GM12878 (cell line): Measurements from ENCODE around the gene SLC31A1. TPM values are rescaled to one million over a fixed set of nuclear protein-coding genes. Genes with fewer than 3 reads are reported as not detected.

ENCODE experiments used
- ATAC-seq: fragments of 200-7000 bp; cut with Tn5 transposase; 3 replicates; pipeline ENCODE4 v1.9.1; 2020; ENCODE audit warnings: mild to moderate bottlenecking, moderate library complexity
- BruUV-seq: library from RNA; stranded (reverse); fragments of 400-500 nt; replicated peaks from 2 replicates; lab custom pipeline; 2021; lab: Mats Ljungman, UMichigan
- CTCF ChIA-PET: fragments of 300-600 bp; sonication (Branson Sonifier 250); formaldehyde crosslinking; extraction: SDS; loops from one replicate; lab custom pipeline; 2021; ENCODE audit warnings: inconsistent platforms; lab: Yijun Ruan, JAX
- POLR2A ChIA-PET: fragments of 350-600 bp; formaldehyde crosslinking; extraction: SDS; loops from one replicate; lab custom pipeline; 2021; ENCODE audit warnings: inconsistent platforms; lab: Charles Lee
- RAD21 ChIA-PET: fragments of 300-600 bp; sonication (Branson Sonifier 250); formaldehyde crosslinking; loops from one replicate; lab custom pipeline; 2023; ENCODE audit warnings: antibody characterized with exemption; ENCODE audit not compliant: unreplicated experiment; lab: Charles Lee
- SMC1A ChIA-PET: fragments of 300-600 bp; sonication (Branson Sonifier 250); formaldehyde crosslinking; loops from one replicate; lab custom pipeline; 2023; ENCODE audit not compliant: unreplicated experiment, uncharacterized antibody; lab: Charles Lee
- DNase-seq: peaks from one replicate; pipeline ENCODE4 v3.0.0-alpha.2; 2011; ENCODE audit warnings: low read depth, low spot score
- FAIRE-seq: peaks from 3 replicates; lab custom pipeline; 2011; peaks lifted over from hg19 to GRCh38; lab: Jason Lieb, UNC
- H2AFZ ChIP-seq: 2 replicates; pipeline ENCODE4 v1.6.0; 2011; ENCODE audit warnings: low read depth, low read length, control low read depth; ENCODE audit not compliant: control insufficient read depth
- H3K27ac ChIP-seq: 2 replicates; pipeline ENCODE4 v1.5.1; 2011; ENCODE audit warnings: control low read depth; ENCODE audit not compliant: control insufficient read depth, insufficient read depth
- H3K27me3 ChIP-seq, 2 experiments: replicated peaks in 1 of 2; 2 replicates each; pipeline versions ENCODE4 v1.6.0 to v1.6.1; 2011; ENCODE audit warnings: low read length in 1 of 2; ENCODE audit not compliant: control insufficient read depth in 2 of 2, insufficient read depth in 2 of 2
- H3K36me3 ChIP-seq, 2 experiments: 2 replicates each; pipeline ENCODE4 v1.5.1; 2011; ENCODE audit warnings: low read length in 1 of 2; ENCODE audit not compliant: control insufficient read depth in 2 of 2, insufficient read depth in 2 of 2
- H3K4me1 ChIP-seq: 2 replicates; pipeline ENCODE4 v1.6.1; 2011; ENCODE audit warnings: mild to moderate bottlenecking, low read length, moderate library complexity, mixed read lengths; ENCODE audit not compliant: control insufficient read depth, insufficient read depth
- H3K4me2 ChIP-seq: 2 replicates; pipeline ENCODE4 v1.6.0; 2011; ENCODE audit warnings: control low read depth; ENCODE audit not compliant: control insufficient read depth, insufficient read depth
- H3K4me3 ChIP-seq: fragments of 200-600 bp; sonication (generic); 2 replicates; pipeline ENCODE4 v1.5.1; 2016
- H3K79me2 ChIP-seq: 2 replicates; pipeline ENCODE4 v1.6.0; 2011; ENCODE audit warnings: low read length; ENCODE audit not compliant: control insufficient read depth, insufficient read depth
- H3K9ac ChIP-seq: 2 replicates; pipeline ENCODE4 v1.8.0; 2011; ENCODE audit warnings: low read length, control low read depth, mixed read lengths; ENCODE audit not compliant: control insufficient read depth, insufficient read depth
- H3K9me3 ChIP-seq: replicated peaks from 3 replicates; pipeline ENCODE4 v1.5.1; 2011; ENCODE audit warnings: mild to moderate bottlenecking, low read length; ENCODE audit not compliant: control insufficient read depth, insufficient read depth
- H4K20me1 ChIP-seq: 2 replicates; pipeline ENCODE4 v1.6.0; 2011; ENCODE audit not compliant: control insufficient read depth, insufficient read depth
- CHD1 ChIP-seq: IDR thresholded peaks from 2 replicates; pipeline ENCODE4 v1.6.1; 2012; ENCODE audit warnings: low read depth, low read length, improper control_type of control experiment
- DPF2 ChIP-seq: fragments of 450-650 bp; IDR thresholded peaks from 2 replicates; pipeline ENCODE4 v1.6.1; 2017; ENCODE audit warnings: mild to moderate bottlenecking
- KLF5 ChIP-seq: fragments of 450-650 bp; IDR thresholded peaks from 2 replicates; pipeline ENCODE4 v1.6.1; 2014; ENCODE audit warnings: mild to moderate bottlenecking; ENCODE audit not compliant: partially characterized antibody
- MLLT1 ChIP-seq: fragments of 450-650 bp; IDR thresholded peaks from 2 replicates; pipeline ENCODE4 v1.6.1; 2016; ENCODE audit warnings: mild to moderate bottlenecking
- POLR2AphosphoS5 ChIP-seq: IDR thresholded peaks from 2 replicates; pipeline ENCODE4 v1.6.1; 2011; ENCODE audit warnings: mild to moderate bottlenecking, low read length, inconsistent platforms
- RAD51 ChIP-seq: fragments of 450-650 bp; IDR thresholded peaks from 2 replicates; pipeline ENCODE4 v1.6.1; 2016; ENCODE audit warnings: moderate library complexity, mild to moderate bottlenecking, inconsistent platforms
- TCF12 ChIP-seq: IDR thresholded peaks from 2 replicates; pipeline ENCODE4 v1.6.1; 2011; ENCODE audit warnings: low read depth, mild to moderate bottlenecking, low read length
- WGBS: methylation state at CpG from one replicate; pipeline ENCODE4 v1.1.6; 2016; ENCODE audit warnings: low lambda C conversion rate; ENCODE audit not compliant: insufficient replicate concordance, insufficient coverage; ENCODE audit errors: missing lambda C conversion rate; 5-methylcytosine and 5-hydroxymethylcytosine counted together
- in situ Hi-C: fragments of 300-500 bp; cut with MboI; formaldehyde crosslinking; loops from 9 replicates; pipeline ENCODE4 v1.14.3; 2018; ENCODE audit warnings: mixed read lengths
- intact Hi-C: fragments of 100-400 bp; cut with micrococcal nuclease; formaldehyde crosslinking; loops from one replicate; pipeline ENCODE4 v1.14.2; 2022; ENCODE audit not compliant: unreplicated experiment
- polyA plus RNA-seq, 11 experiments: library from polyadenylated mRNA; depleted of rRNA in 4 of 11; unstranded in 6 of 11; stranded (reverse) in 5 of 11; fragments of >200 nt; fragmentation: Nextera tagmentation in 4 of 11; fragmentation: Illumina TruSeq in 1 of 11; extraction: Ambion mirVana in 4 of 11; extraction: Trizol in 1 of 11; gene quantifications; 1 replicate in 1 of 11; 2 replicates in 10 of 11; pipeline versions ENCODE4 v1.2.1 to v1.2.3, GENCODE V29; 2011 to 2016; ENCODE audit warnings: inconsistent platforms in 2 of 11, missing spikeins in 2 of 11, low read depth in 1 of 11
- total RNA-seq, 4 experiments: library from RNA; depleted of rRNA in 3 of 4; stranded (reverse); fragments of >200 nt in 3 of 4; fragmentation: Illumina TruSeq in 1 of 4; extraction: Trizol in 1 of 4; gene quantifications; 2 replicates each; pipeline versions ENCODE4 v1.2.1 to v1.2.3, GENCODE V29; 2013 to 2021

SLC31A1 gene
- total and polyA plus RNA-seq, 10 of the 15 experiments (the other 5 are each of a cell fraction or from before 2014, with no cell fraction given), result 7.3 to 16.2 (median 10.5) TPM

- no peaks in the 10 kb centered on the region for H3K4me1 ChIP-seq
- ATAC-seq, result no peak
- H3K4me3 ChIP-seq, result no peak overlapping the region
- no peaks in the 10 kb centered on the region for H3K9me3 ChIP-seq
- ChIA-PET RAD21 (no interaction called here), SMC1A (interaction anchor here (0.6 to 4.4 kb wide), 2 partner anchors 14 to 18 kb away, joined by 3 to 14 read pairs; partner anchors contain the start of genes FKBP15 and SLC31A1), POLR2A (no interaction called here), CTCF (interaction anchor here (0.6 to 1.5 kb wide), 3 partner anchors 13 to 55 kb away, joined by 3 to 6 read pairs (median 5); partner anchors contain the start of gene CDC26)
- H3K27me3 ChIP-seq, result no peaks in the 10 kb centered on the region
- no peak overlapping the region for H3K27ac ChIP-seq
- H3K9ac ChIP-seq, result no peak overlapping the region
- H4K20me1 ChIP-seq, result no peaks in the 10 kb centered on the region
- no peak for FAIRE-seq
- DNase-seq, result no peak
- no peak for TF ChIP-seq POLR2AphosphoS5
- no peak for TF ChIP-seq KLF5
- TF ChIP-seq DPF2, result no peak
- TF ChIP-seq CHD1, result no peak
- no peak for TF ChIP-seq TCF12
- TF ChIP-seq RAD51, result no peak
- TF ChIP-seq MLLT1, result no peak
- H2AFZ ChIP-seq, result no peak overlapping the region
- 83% methylated on average over 4 of the region's 4 CpGs for WGBS
- BruUV-seq, result no TSS peak
- no peaks in the 10 kb centered on the region for H3K36me3 ChIP-seq
- in situ Hi-C loops (no loop called here), intact Hi-C loops (no loop called here)
- no peak overlapping the region for H3K4me2 ChIP-seq
- peaks cover under 1% of the 10 kb centered on the region for H3K79me2 ChIP-seq
Measured at GRCh38 chr9:113238859-113239232, 17.5 kb downstream of the SLC31A1 start.
